ENCODE measurements around the gene COP1.

The COP1 gene

GRCh38 chr1:175920381-175920780 is 286.7 kb downstream of the COP1 start:
- H3K27ac ChIP-seq, result no peak overlapping the region
- H3K4me3 ChIP-seq, result no peak overlapping the region

- H3K4me3 ChIP-seq, result no peak overlapping the region
- H3K27ac ChIP-seq, result no peak overlapping the region
Measured at GRCh38 chr1:175919001-175919400, 288.1 kb downstream of the COP1 start.

GRCh38 chr1:175918364-175918801 is 288.7 kb downstream of the COP1 start:
- Histone ChIP-seq H3K27ac (no peak overlapping the region), H3K4me3 (no peak overlapping the region)

- Histone ChIP-seq H3K27ac (no peak overlapping the region), H3K4me3 (no peak overlapping the region)
Measured at GRCh38 chr1:175914115-175914514, 293.0 kb downstream of the COP1 start.

GRCh38 chr1:175911138-175911537 is 295.9 kb downstream of the COP1 start:
- H3K4me3 ChIP-seq, result no peak overlapping the region
- H3K27ac ChIP-seq, result no peak overlapping the region

- no peak overlapping the region for H3K4me3 ChIP-seq
Measured at GRCh38 chr1:175906370-175906769, 300.7 kb downstream of the COP1 start.

GRCh38 chr1:175904808-175905207 is 302.3 kb downstream of the COP1 start:
- Histone ChIP-seq H3K4me3 (no peak overlapping the region), H3K27ac (no peak overlapping the region)

More at GRCh38 chr1:175906370-175906769, 300.7 kb downstream of the COP1 start:
- no peak overlapping the region for H3K27ac ChIP-seq

- Histone ChIP-seq H3K27ac (no peak overlapping the region), H3K4me3 (no peak overlapping the region)
Measured at GRCh38 chr1:175902281-175902680, 304.8 kb downstream of the COP1 start.

GRCh38 chr1:175901076-175901836 is 305.8 kb downstream of the COP1 start:
- Histone ChIP-seq H3K27ac (no peak overlapping the region), H3K4me3 (no peak overlapping the region)

- Histone ChIP-seq H3K27ac (no peak overlapping the region), H3K4me3 (no peak overlapping the region)
Measured at GRCh38 chr1:175900171-175900570, 306.9 kb downstream of the COP1 start.

- Histone ChIP-seq H3K27ac (no peak overlapping the region), H3K4me3 (no peak overlapping the region)
Measured at GRCh38 chr1:175895966-175896365, 311.1 kb downstream of the COP1 start.

Data from skin epidermis (tissue), 12 donors.